ENCODE measurements around the gene ARHGAP26.

ARHGAP26 gene

DNA sequence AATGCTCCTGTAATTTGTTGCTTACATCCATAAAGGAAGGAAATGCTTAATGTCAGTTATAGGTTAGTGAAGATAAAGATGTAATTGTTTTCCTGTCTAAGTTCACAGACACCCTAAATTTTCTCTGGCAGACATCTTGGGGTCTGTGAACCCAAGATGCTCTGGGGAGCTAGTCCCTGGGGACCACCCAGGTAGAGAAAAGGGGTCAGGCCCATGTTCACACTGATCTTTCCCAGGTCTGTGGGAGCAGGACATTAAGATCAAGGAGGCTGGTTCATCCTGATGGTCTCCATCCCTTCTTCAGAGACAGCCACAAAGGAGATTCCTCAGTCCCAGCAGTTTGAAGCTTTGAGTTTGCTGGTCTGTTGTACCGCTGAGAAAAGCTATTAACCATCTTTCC is 267.5 kb downstream of the ARHGAP26 start:
- TF ChIP-seq, protein P1, sequence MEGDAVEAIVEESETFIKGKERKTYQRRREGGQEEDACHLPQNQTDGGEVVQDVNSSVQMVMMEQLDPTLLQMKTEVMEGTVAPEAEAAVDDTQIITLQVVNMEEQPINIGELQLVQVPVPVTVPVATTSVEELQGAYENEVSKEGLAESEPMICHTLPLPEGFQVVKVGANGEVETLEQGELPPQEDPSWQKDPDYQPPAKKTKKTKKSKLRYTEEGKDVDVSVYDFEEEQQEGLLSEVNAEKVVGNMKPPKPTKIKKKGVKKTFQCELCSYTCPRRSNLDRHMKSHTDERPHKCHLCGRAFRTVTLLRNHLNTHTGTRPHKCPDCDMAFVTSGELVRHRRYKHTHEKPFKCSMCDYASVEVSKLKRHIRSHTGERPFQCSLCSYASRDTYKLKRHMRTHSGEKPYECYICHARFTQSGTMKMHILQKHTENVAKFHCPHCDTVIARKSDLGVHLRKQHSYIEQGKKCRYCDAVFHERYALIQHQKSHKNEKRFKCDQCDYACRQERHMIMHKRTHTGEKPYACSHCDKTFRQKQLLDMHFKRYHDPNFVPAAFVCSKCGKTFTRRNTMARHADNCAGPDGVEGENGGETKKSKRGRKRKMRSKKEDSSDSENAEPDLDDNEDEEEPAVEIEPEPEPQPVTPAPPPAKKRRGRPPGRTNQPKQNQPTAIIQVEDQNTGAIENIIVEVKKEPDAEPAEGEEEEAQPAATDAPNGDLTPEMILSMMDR (IDR thresholded peaks at IDR 0.05; ENCODE audit: extremely low read depth, insufficient read depth, missing control alignments) = no peak
- in situ Hi-C loops (cut with MboI; ENCODE audit: low pct_unique_long_range_greater_than_20kb, low sequenced_read_pairs, unreplicated experiment) = no loop called here
- DNase-seq (ENCODE audit: low spot score) = no peak

DNA sequence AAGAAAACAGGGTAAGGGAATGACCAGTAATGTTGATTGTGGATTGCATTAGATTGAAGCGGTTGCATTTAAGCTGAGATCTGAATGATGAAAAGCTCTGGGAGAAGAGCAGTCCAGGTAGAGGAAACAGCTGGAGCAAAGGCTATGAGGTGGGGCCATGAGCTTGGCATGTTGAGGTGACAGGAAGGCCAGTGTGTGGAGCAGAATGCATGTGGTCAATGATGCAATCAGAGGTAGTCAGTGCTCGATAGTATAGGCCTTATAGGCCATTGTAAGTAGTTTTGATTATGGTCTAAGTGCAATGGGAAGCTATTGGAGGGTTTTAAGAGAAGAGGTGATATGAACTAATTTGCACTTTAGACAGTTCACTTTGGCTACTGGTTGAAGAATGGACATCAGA is 270.4 kb downstream of the ARHGAP26 start:
- TF ChIP-seq, protein P1 (IDR thresholded peaks at IDR 0.05; ENCODE audit: extremely low read depth, insufficient read depth, missing control alignments) = no peak
- in situ Hi-C loops (cut with MboI; ENCODE audit: low pct_unique_long_range_greater_than_20kb, low sequenced_read_pairs, unreplicated experiment) = no loop called here
- DNase-seq (ENCODE audit: low spot score) = no peak

DNA sequence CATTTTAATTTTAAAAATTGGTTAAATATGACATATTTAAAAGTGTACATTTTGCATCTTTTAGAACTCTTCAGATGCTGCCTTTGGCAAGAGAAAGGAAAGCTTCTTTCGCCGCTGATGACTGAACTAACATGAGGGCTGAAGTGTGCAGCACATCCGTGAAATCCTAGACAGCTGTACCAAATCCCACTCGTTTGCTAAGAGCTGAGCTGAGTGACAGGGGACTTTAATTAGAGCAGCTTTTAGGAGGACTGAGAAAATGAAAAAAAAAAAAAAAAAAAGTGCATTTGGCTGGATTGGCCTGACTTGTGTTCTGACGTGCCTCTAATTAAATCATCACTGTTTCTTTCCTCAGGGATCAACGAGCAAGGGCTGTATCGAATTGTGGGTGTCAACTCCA is 271.3 kb downstream of the ARHGAP26 start:
- in situ Hi-C loops (cut with MboI; ENCODE audit: low pct_unique_long_range_greater_than_20kb, low sequenced_read_pairs, unreplicated experiment) = no loop called here
- no peak for DNase-seq (ENCODE audit: low spot score)
- TF ChIP-seq, protein P1 (IDR thresholded peaks at IDR 0.05; ENCODE audit: extremely low read depth, insufficient read depth, missing control alignments) = no peak

DNA sequence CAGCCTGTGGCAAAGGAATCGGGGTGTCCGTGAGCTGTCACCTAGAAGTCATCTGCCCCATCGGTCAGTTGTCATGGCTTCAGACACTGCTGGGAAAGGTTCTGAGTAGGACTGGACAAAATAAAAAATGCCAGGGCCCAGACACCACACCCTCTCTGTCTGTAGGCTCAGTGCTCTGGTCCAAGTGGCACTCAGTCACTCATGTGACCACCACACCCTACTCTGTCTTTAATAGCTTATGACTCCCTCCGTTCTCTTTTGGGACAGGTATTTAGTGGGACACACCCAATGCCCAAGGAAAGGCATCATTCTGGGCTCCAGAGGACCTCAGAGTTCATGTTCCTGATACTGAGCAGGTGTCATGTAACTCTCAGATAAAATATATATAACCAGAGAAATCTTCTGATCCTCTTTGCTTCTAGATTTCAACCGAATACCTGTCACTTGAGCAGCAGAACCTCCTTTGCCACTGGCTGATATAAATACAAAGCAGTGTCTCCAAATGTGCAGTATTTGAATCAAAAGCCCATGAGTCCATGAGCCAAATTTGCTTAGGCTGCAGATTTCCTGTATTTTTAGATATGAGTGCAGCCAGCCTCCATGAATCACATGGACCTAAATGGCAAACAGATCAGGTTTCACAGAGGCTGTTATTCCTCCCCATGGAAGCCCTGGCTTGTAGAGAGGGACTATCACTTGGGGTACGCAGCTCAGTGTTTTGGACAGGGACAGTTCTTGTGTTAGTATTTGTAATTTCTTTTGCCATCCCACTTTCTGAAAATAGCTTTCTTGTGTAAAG is 272.0 kb downstream of the ARHGAP26 start:
- in situ Hi-C loops (cut with MboI; ENCODE audit: low pct_unique_long_range_greater_than_20kb, low sequenced_read_pairs, unreplicated experiment) = no loop called here
- no peak for DNase-seq (ENCODE audit: low spot score)
- TF ChIP-seq, protein P1 (IDR thresholded peaks at IDR 0.05; ENCODE audit: extremely low read depth, insufficient read depth, missing control alignments) = no peak

DNA sequence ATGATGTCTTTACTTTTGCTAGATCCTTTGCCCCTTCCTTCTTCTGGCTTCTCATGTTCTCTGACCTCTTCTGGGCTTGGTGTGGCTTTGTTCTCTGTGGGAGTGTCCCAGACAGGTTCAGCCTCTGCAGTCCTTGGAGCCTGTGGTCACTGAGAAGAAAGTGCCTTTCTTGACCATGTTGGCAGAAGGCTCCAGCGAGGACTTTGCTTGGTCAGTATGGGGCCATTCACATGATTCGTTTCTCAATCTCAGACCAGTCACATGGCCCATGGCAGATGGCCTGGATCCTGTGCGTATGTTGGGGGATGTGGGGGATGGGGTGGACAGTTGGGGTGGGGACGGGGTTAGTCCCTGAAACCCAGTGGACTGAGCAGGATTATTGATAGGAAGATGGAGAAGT is 274.1 kb downstream of the ARHGAP26 start:
- TF ChIP-seq, protein P1 (IDR thresholded peaks at IDR 0.05; ENCODE audit: extremely low read depth, insufficient read depth, missing control alignments) = no peak
- in situ Hi-C loops (cut with MboI; ENCODE audit: low pct_unique_long_range_greater_than_20kb, low sequenced_read_pairs, unreplicated experiment) = no loop called here
- DNase-seq (ENCODE audit: low spot score) = no peak

DNA sequence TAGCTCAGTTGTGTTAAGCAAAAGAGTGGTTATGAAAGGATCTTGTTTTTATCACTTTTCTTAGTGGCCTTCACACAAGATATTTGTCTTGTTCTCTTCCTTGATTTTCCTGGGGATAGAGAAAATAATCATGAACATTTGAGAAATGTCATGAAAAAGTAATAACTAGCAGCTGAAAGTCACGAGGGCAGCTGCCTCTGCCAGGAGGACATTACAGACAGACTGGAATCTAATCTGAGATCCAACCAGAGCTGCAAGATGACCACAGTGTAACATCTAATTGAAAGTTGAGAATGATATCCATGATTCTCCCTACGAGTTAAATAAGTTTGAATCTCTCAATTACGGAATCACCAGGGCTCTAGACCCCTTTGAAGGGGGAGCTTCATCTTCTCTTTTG is 274.9 kb downstream of the ARHGAP26 start:
- TF ChIP-seq, protein P1 (IDR thresholded peaks at IDR 0.05; ENCODE audit: extremely low read depth, insufficient read depth, missing control alignments) = no peak
- DNase-seq (ENCODE audit: low spot score) = no peak
- in situ Hi-C loops (cut with MboI; ENCODE audit: low pct_unique_long_range_greater_than_20kb, low sequenced_read_pairs, unreplicated experiment) = no loop called here
